Measurements from ENCODE around the gene EPHB2.

The EPHB2 gene

DNA sequence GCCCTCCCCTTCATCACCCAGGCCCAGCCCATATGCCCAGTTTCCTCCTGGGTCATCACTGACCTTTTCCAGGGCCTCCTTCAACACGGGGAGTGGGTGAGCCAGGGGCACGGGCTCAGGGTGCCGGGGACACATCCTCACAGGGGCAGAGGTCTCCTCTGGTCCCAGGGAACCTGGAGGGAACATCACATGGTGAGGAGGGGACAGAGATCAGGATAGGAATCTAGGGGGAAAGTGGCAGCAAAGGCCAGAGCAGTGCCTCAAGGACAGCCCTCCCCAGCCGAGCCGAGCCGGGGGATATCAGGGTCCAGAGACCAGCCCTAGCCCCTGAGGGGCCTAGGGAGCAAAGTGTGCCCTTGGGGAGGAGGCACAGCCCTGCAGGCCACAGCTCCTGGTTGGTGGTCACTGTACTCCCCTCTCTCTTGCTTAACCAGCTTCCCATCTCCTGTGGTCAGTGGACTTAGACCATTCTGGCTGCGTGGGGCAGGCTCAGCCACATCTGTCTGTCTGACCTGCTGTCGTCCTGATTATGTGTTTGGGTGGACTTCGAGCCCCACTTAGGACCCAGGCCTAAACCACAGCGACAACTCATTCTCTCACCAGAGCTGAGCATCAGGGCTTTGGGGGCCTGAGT, 252.5 kb downstream of the EPHB2 start:
- no peak for DNase-seq

DNA sequence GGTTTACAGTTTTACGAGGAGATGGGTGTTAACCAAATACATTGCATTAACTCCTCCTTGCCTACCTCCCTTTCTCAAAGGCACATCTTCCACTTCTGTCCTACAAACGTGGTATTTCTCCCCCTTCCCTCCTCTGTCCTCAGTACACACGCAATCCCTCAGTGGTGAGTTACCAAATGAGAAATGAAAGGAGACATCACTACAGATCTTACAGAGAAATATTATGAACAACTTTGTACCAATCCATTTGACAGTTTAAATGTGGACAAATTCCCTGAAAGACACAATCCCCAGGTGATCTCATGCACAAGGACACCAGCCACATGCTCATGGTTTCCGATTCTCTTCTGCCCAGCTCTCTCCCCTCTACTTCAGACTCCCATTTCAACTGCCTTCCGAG, 255.7 kb downstream of the EPHB2 start:
- no peak for DNase-seq

DNA sequence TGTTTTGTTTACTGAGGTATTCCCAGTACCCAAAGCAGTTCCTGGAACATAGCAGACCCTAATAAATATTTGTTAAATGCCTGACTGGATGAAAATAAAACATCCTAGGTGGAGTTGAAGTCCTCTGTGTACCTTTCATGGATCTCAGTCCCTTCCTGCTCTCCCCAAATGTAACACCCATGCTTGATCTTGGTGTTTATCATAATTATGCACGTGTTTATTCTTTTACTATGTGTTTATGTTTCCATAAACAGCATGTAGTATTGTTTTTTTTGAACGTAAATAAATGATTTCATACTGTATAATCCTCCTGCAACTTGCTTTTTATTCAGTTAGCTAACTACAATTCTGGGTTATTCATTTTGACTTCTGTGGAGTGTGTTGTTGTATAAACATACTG, 257.2 kb downstream of the EPHB2 start:
- no peak for DNase-seq

DNA sequence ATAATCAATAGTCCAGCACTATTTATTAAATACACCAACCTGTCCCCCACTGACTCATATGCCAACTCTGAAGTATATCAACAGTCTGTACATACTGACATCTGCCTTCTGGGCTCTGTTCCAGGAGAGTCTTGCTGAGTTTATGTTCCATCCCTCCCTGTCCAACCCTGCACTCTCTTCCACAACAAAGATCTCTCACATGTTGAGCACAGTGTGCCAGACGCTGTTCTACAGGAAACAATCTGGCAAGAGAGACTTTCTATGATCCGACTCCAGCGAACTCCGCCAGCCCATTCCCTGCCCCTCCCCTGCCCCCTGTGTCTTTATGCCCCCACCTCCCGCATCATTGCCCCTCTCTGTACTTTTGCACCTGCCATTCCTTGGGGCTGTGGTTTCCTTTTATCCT, 258.7 kb downstream of the EPHB2 start:
- no peak for DNase-seq

DNA sequence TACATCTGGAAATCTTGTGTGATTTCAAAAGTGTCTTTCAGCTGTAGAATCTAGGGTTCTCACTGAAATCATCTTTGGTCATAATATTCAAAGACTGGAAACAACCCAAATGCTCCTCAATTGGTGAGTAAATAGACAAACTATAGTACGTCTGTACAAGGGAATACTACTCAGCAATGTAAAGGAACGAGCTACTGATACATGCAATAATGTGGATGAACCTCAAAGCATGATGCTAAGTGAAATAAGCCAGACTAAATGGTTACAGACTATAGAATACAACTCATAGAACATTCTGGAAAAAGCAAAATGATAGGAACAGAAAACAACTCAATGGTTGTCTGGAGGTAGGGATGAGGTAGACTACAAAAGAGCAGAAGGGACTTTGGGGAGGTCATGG, 259.5 kb downstream of the EPHB2 start:
- no peak for DNase-seq
